Measurements from ENCODE around the gene UBE2E1. TPM values are rescaled to one million over a fixed set of nuclear protein-coding genes. Genes with fewer than 3 reads are reported as not detected.

Gene UBE2E1
- total and polyA plus RNA-seq, 2 experiments from 2014 or later = 9.0 to 65.3 TPM

GRCh38 chr3:23864931-23865330 is 59.2 kb downstream of the UBE2E1 start:
- DNase-seq = no peak
- no peaks in the 10 kb centered on the region for H3F3A ChIP-seq (ENCODE audit: insufficient read depth)
- peaks cover 9% of the 10 kb centered on the region; the same call in 1 of the 2 replicates for H4K20me1 ChIP-seq (ENCODE audit: insufficient read depth)
- H3K9me2 ChIP-seq (ENCODE audit: insufficient read depth) = no peaks in the 10 kb centered on the region
- H3K27me3 ChIP-seq (replicated peaks; ENCODE audit: insufficient read depth) = no peaks in the 10 kb centered on the region
- H2AFZ ChIP-seq = no peak overlapping the region
- H3K36me3 ChIP-seq (ENCODE audit: low read depth) = 0 out of 2 replicates have a peak, but pooled peaks cover 4% of the 10 kb centered on the region
- no peak overlapping the region for H3K4me3 ChIP-seq
- H3K9me3 ChIP-seq (ENCODE audit: low read depth) = no peaks in the 10 kb centered on the region
- in situ Hi-C loops (cut with MboI) = no loop called here
- no peak for TF ChIP-seq EZH2 (IDR thresholded peaks at IDR 0.05; ENCODE audit: insufficient read depth, poor library complexity, severe bottlenecking)
- TF ChIP-seq EZH2phosphoT487 (IDR thresholded peaks at IDR 0.05; ENCODE audit: insufficient read depth, low read depth) = no peak
- 90 to 100% methylated on average over 1 of the region's 1 CpG for WGBS, 2 experiments (ENCODE audit: low coverage in 1 of 2, low lambda C conversion rate in 2 of 2, missing lambda C conversion rate in 2 of 2)
- H3K4me1 ChIP-seq (ENCODE audit: insufficient read depth) = peaks cover 21% of the 10 kb centered on the region; the same call in 1 of the 2 replicates
- H3K4me2 ChIP-seq (ENCODE audit: unreplicated experiment) = no peak overlapping the region
- H3K79me2 ChIP-seq (ENCODE audit: insufficient read depth) = peaks cover 97% of the 10 kb centered on the region
- H3K27ac ChIP-seq = no peak overlapping the region
- H3K9ac ChIP-seq = no peak overlapping the region

DNA sequence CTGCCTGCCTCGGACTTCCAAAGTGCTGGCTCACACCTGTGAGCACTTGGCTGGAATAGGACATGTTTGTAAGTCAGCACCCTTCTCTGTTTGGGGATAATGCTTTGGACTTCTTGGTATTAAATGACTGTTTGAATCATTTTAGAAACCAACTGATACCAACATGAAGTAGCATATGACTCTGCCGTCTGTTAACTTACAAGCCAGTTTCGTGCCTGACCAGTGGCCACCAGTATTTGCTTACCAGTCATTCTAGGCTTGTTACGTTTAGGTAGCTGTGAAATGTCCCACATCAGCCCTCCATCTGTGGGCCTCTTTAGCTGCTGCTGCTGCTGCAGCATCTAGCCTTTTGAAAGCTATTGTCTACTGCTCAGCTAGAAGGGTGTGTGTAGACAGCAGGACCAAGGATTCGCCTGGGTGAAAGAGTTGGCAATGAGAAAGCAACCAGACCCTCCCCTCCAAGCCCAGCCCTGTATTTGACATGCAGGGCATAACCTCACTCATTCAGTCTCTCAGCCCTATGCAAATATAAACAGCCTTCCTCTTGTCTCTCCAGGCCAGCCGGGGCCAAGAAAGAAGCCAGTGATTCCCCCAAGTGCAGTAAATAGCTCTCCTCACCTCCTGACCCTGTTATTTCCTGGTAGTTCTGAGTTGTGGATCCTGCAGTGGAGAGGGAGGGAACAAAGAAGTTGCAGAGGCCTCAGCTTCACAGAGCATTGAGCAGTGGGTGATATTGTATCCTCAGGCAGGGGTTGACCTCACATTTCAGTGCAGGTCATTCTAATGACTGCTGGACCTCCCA is 60.0 kb downstream of the UBE2E1 start:
- no peak overlapping the region for H3K4me3 ChIP-seq
- H3K9me3 ChIP-seq (ENCODE audit: low read depth) = no peaks in the 10 kb centered on the region
- no peaks in the 10 kb centered on the region for H3K27me3 ChIP-seq (replicated peaks; ENCODE audit: insufficient read depth)
- peaks cover 21% of the 10 kb centered on the region; the same call in 1 of the 2 replicates for H3K4me1 ChIP-seq (ENCODE audit: insufficient read depth)
- peaks cover 5% of the 10 kb centered on the region; the same call in 1 of the 2 replicates for H4K20me1 ChIP-seq (ENCODE audit: insufficient read depth)
- H3K36me3 ChIP-seq (ENCODE audit: low read depth) = 0 out of 2 replicates have a peak, but pooled peaks cover 4% of the 10 kb centered on the region
- no peak overlapping the region for H3K4me2 ChIP-seq (ENCODE audit: unreplicated experiment)
- no peaks in the 10 kb centered on the region for H3F3A ChIP-seq (ENCODE audit: insufficient read depth)
- no peak overlapping the region for H3K27ac ChIP-seq
- H3K9ac ChIP-seq = no peak overlapping the region
- no peak for TF ChIP-seq EZH2 (IDR thresholded peaks at IDR 0.05; ENCODE audit: insufficient read depth, poor library complexity, severe bottlenecking)
- TF ChIP-seq EZH2phosphoT487 (IDR thresholded peaks at IDR 0.05; ENCODE audit: insufficient read depth, low read depth) = no peak
- in situ Hi-C loops (cut with MboI) = no loop called here
- no peaks in the 10 kb centered on the region for H3K9me2 ChIP-seq (ENCODE audit: insufficient read depth)
- DNase-seq = no peak
- H3K79me2 ChIP-seq (ENCODE audit: insufficient read depth) = peaks cover 93% of the 10 kb centered on the region
- WGBS, 2 experiments (ENCODE audit: low coverage in 1 of 2, low lambda C conversion rate in 2 of 2, missing lambda C conversion rate in 2 of 2) = 79 to 80% methylated on average over 6 of the region's 6 CpGs
- H2AFZ ChIP-seq = no peak overlapping the region

DNA sequence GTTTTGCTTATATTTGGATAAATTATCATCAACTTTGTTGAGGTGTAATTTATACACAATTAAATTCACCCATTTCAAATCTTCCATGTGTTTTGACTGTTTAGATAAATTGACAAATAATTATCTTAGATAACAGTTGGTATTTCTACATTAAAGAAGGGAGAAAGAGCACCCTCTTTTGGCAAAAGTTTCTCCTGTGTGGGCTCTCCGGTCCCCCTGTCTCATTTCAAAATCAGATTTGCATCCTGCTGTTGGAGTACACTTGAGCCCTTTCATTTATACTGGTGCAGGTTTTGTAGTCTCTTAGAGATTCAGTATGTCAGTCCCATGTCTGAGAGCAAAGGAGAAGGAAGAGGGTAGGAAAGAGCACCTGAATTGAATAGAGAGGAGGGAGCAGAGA is 61.6 kb downstream of the UBE2E1 start:
- H2AFZ ChIP-seq = no peak overlapping the region
- WGBS, 2 experiments (ENCODE audit: low coverage in 1 of 2, low lambda C conversion rate in 2 of 2, missing lambda C conversion rate in 2 of 2) = 71 to 80% methylated on average over 1 of the region's 1 CpG
- peaks cover 5% of the 10 kb centered on the region; the same call in 1 of the 2 replicates for H4K20me1 ChIP-seq (ENCODE audit: insufficient read depth)
- no peak overlapping the region for H3K27ac ChIP-seq
- no peaks in the 10 kb centered on the region for H3F3A ChIP-seq (ENCODE audit: insufficient read depth)
- in situ Hi-C loops (cut with MboI) = no loop called here
- H3K9ac ChIP-seq = no peak overlapping the region
- peaks cover 21% of the 10 kb centered on the region; the same call in 1 of the 2 replicates for H3K4me1 ChIP-seq (ENCODE audit: insufficient read depth)
- no peaks in the 10 kb centered on the region for H3K27me3 ChIP-seq (replicated peaks; ENCODE audit: insufficient read depth)
- DNase-seq = no peak
- H3K4me2 ChIP-seq (ENCODE audit: unreplicated experiment) = no peak overlapping the region
- H3K9me2 ChIP-seq (ENCODE audit: insufficient read depth) = no peaks in the 10 kb centered on the region
- no peaks in the 10 kb centered on the region for H3K36me3 ChIP-seq (ENCODE audit: low read depth)
- TF ChIP-seq EZH2phosphoT487 (IDR thresholded peaks at IDR 0.05; ENCODE audit: insufficient read depth, low read depth) (no peak), EZH2 (IDR thresholded peaks at IDR 0.05; ENCODE audit: insufficient read depth, poor library complexity, severe bottlenecking) (no peak)
- H3K9me3 ChIP-seq (ENCODE audit: low read depth) = no peaks in the 10 kb centered on the region
- no peak overlapping the region for H3K4me3 ChIP-seq
- H3K79me2 ChIP-seq (ENCODE audit: insufficient read depth) = peaks cover 80% of the 10 kb centered on the region

GRCh38 chr3:23867838-23868237 is 62.1 kb downstream of the UBE2E1 start:
- in situ Hi-C loops (cut with MboI) = no loop called here
- peaks cover 20% of the 10 kb centered on the region; the same call in 1 of the 2 replicates for H3K4me1 ChIP-seq (ENCODE audit: insufficient read depth)
- H3K4me3 ChIP-seq = no peak overlapping the region
- H3K9me2 ChIP-seq (ENCODE audit: insufficient read depth) = no peaks in the 10 kb centered on the region
- no peak overlapping the region for H2AFZ ChIP-seq
- no peaks in the 10 kb centered on the region for H3K36me3 ChIP-seq (ENCODE audit: low read depth)
- no peak for DNase-seq
- H3K27me3 ChIP-seq (replicated peaks; ENCODE audit: insufficient read depth) = no peaks in the 10 kb centered on the region
- H3K4me2 ChIP-seq (ENCODE audit: unreplicated experiment) = no peak overlapping the region
- H4K20me1 ChIP-seq (ENCODE audit: insufficient read depth) = peaks cover 5% of the 10 kb centered on the region; the same call in 1 of the 2 replicates
- no peak overlapping the region for H3K27ac ChIP-seq
- no peaks in the 10 kb centered on the region for H3F3A ChIP-seq (ENCODE audit: insufficient read depth)
- H3K9me3 ChIP-seq (ENCODE audit: low read depth) = no peaks in the 10 kb centered on the region
- TF ChIP-seq EZH2 (IDR thresholded peaks at IDR 0.05; ENCODE audit: insufficient read depth, poor library complexity, severe bottlenecking) (no peak), EZH2phosphoT487 (IDR thresholded peaks at IDR 0.05; ENCODE audit: insufficient read depth, low read depth) (no peak)
- 92 to 95% methylated on average over 1 of the region's 1 CpG for WGBS, 2 experiments (ENCODE audit: low coverage in 1 of 2, low lambda C conversion rate in 2 of 2, missing lambda C conversion rate in 2 of 2)
- H3K79me2 ChIP-seq (ENCODE audit: insufficient read depth) = peaks cover 80% of the 10 kb centered on the region
- no peak overlapping the region for H3K9ac ChIP-seq

Data from GM23248 (cell line).